GM12864 (cell line): ENCODE results near the gene NOX1.
"Not testable (repeated sequence)": the region's sequence is repeated elsewhere in the genome, so short reads cannot be mapped to it uniquely, and the experiment has no call there.

Source experiments
- DNase-seq: peaks from one replicate; pipeline ENCODE4 v3.0.0-alpha.2; 2011; ENCODE audit warnings: low read depth
- H3K4me3 ChIP-seq: 2 replicates; pipeline ENCODE4 v1.5.1; 2011; ENCODE audit warnings: mild to moderate bottlenecking, low read depth, low read length, control low read depth
- TF ChIP-seq, protein P1 (sequence below): IDR thresholded peaks from 2 replicates; pipeline ENCODE4 v1.5.1; 2011; ENCODE audit warnings: low read depth, mild to moderate bottlenecking, moderate library complexity, low read length, control low read depth, inconsistent platforms; ENCODE audit errors: missing control alignments

NOX1 gene

DNA sequence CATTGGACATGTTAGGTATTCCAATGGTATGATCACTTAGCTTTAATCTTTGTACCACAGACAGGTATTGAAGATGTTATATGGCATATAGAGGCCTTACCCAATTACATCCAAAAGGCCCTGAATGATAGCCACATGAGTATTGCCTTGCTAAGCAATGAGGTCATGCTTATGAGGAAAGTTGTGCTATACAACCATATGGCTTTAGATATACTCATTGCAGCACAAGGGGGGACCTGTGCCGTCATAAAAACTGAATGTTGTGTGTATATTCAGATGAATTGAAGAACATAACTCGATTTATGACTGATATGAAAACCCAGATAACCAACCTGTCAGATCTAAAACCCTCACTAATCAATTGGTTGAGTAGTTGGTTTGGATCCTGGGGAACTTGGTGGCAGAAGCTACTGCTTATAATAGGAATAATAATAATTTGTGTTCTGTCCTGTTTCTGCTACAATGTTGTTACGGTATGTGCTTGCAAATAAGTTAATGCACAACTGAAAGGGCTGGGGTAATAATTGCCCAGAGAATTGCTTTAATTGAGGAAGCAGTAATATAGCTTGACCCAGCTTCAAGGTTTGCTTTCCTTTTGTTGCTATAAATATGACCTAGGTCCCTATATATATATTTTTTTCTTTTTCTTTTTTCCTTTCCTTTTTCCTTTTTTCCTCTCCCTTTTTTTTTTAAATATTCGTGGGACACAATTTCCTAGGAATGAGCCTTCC lies 75.5 kb downstream of the NOX1 start:
- no peak overlapping the region for H3K4me3 ChIP-seq
- DNase-seq, result no peak
- TF ChIP-seq, protein P1, sequence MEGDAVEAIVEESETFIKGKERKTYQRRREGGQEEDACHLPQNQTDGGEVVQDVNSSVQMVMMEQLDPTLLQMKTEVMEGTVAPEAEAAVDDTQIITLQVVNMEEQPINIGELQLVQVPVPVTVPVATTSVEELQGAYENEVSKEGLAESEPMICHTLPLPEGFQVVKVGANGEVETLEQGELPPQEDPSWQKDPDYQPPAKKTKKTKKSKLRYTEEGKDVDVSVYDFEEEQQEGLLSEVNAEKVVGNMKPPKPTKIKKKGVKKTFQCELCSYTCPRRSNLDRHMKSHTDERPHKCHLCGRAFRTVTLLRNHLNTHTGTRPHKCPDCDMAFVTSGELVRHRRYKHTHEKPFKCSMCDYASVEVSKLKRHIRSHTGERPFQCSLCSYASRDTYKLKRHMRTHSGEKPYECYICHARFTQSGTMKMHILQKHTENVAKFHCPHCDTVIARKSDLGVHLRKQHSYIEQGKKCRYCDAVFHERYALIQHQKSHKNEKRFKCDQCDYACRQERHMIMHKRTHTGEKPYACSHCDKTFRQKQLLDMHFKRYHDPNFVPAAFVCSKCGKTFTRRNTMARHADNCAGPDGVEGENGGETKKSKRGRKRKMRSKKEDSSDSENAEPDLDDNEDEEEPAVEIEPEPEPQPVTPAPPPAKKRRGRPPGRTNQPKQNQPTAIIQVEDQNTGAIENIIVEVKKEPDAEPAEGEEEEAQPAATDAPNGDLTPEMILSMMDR, result no peak

DNA sequence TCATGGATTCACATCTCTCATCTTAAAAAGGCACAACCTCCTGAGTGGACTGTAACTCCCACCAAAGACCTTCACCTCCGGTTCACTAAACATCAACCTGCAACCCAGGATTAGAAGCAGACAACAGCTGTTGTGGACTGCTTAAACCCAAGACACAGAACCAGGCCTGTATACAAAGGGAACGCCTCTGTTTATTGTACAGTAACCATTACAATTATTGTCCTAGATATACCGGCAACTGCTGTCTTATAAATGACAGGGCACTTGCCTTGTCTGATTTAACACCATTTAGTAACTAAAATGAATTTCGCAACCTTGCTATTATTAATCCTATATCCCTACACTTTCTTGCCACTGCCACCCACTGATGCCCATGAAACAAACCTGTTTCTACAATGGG lies 76.8 kb downstream of the NOX1 start:
- DNase-seq, result no peak
- TF ChIP-seq, protein P1, result no peak
- no peak overlapping the region for H3K4me3 ChIP-seq

- DNase-seq, H3K4me3 ChIP-seq: not testable (repeated sequence)
Observed at GRCh38 chrX:100796371-100796770, 77.8 kb downstream of the NOX1 start.
